Islet precursor cell (in vitro differentiated cells): ENCODE measurements around the gene LPCAT2.

Experiments
- DNase-seq: peaks from one replicate; pipeline ENCODE4 v3.0.0-alpha.2; 2018

Gene LPCAT2

DNA sequence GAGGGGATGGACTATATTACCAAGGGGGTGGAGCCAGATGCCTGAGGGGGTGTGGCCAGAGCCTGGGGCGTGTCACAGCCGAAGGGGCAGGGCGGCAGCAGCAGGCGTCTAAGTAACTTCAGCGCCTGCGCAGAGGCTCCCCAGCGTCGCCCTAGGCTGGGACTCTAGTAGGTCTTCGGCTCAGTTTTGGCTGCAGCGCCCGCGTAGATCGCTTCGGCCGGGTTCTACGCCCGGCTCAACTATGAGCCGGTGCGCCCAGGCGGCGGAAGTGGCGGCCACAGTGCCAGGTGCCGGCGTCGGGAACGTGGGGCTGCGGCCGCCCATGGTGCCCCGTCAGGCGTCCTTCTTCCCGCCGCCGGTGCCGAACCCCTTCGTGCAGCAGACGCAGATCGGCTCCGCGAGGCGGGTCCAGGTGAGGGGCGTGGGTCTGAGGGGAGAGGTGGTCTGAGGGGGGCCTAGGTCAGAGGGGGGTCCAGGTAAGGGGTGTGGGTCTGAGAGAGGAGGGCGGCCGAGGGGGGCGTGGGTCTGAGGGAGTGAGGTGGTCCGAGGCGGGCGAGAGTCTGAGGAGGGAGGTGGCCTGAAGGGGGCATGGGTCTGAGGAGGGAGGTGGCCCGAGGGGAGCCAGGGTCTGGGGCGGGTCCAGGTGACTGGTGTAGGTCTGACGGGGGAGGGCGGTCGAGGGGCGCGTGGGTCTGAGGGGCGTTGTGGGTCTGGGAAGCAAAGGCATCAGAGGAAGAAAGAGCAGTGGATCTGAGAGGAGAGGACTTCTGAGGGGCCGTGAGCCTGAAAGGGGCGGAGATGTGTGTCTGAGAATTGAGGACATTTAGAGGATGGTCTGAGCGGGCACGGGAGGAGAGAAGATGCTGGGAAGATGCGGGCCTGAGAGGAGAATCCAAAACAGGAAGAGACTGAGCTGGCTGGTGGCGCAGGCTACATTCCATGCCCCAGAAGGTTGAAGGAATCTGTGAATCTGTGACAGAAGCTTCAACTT lies at the start of gene LPCAT2:
TSS of gene LPCAT2 (plus strand) at position 132 of the 991 bp plus-strand sequence. CDS start at position 242, 110 bp downstream.
- peak; percentile 96 for DNase-seq

DNA sequence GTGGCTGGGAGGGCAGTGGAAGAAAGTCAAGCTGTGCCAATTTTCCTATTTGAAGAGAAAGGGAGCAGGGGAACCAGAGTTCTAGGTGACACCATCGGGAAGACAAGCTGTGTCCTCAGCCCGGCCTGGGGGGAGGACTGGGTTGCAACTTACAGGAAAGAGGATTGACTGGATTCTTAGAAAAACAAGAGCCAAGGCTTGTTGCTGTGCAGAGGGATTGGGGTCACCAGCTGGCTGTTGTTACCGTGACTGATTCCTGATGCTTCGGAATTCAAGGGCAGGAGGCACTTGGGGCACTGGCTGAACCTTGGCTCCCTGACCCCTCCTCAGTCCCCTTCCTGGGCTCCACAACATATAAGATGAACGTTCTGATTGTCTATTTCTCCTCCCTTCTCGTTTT lies 46.6 kb upstream of the LPCAT2 start:
- peak; percentile 47 for DNase-seq

DNA sequence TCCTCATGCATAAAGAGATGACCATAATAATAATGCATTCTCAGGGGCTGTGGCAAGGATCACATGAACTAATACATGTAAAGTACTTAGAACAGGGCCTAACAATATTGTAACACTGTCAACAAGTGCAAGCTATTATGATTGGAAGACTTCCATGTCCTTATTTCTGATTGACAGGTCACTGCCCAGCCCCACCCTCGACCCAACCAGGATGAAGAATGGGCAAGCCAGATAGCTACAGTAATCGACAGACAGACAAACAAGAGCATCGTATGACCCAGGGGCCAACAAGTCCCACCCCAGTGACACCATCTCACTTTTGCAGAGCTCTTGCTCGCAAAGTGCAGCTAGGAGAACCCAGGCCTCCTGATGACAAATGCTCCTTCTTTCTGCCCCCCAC lies 44.5 kb upstream of the LPCAT2 start:
- DNase-seq, result no peak

DNA sequence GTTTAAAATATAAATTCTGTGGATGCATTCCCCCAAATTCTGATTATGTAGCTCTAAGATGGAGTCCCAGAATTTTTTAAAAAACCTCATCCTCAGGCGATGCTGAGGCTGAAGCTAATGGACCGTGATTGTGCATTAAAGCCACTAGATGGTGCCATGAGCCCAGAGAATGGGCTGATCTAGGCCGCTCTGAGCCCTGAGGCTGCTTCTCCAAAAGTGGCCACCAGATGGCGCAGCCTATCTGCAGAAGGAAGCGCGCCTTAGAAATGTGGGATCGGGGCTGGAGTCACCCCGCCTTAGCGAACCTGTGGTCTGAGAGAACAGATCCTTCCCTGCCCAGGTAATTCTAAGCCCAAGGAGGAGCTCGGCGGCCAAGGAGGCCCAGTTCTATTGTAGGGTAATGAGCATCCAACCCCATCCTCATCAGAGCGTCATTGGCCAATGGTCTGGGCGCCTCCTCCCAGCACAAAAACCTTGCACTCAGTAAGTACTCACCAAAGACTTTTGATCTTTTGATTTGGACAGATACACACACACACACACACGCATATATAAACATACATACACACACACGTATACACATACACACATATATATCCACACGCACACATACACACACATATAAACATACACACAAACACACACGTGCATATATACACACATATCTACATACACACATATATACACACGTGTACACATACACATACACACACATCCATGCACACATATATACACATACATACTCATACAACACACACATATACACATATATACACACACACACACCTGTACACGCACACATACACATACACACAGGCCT lies 43.6 kb upstream of the LPCAT2 start:
- peak; percentile 88 for DNase-seq

- DNase-seq, result no peak
Observed at GRCh38 chr16:55466209-55466608, 42.7 kb upstream of the LPCAT2 start.

- DNase-seq, result no peak
Observed at GRCh38 chr16:55467898-55468297, 41.0 kb upstream of the LPCAT2 start.

DNA sequence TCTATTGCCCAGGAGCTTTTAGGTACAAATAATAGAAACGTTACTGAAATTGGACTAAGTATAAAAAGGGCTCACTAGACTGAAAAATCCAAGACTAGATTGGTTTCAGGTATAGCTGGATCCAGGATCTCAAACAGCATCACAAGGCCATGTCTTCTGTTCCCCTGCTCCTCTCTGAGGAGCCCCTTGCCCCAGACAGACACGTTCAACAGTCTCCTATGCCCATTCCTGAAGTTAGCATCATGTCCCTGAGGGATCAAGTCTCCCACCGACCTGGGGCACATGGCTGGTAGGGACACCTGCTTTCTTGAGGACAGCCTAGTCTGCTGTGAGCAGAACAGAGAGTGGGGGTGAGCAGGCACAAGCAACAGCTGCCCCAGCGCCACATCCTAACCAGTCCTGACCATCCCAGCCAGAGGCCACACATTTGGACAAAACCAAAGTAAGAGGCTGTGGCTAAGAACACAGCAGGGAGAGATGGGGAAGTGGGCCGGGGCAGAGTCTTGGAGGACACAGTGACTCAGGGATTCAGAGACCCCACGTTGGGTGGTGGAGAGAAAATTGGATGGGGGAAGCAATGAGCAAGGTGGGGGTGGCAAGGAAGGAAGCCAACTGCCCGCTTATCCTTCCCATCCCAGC lies 40.4 kb upstream of the LPCAT2 start:
- DNase-seq, result no peak

- no peak for DNase-seq
Observed at GRCh38 chr16:55469821-55470532, 38.9 kb upstream of the LPCAT2 start.

- peak; percentile 76 for DNase-seq
Observed at GRCh38 chr16:55470533-55471371, 38.1 kb upstream of the LPCAT2 start.

DNA sequence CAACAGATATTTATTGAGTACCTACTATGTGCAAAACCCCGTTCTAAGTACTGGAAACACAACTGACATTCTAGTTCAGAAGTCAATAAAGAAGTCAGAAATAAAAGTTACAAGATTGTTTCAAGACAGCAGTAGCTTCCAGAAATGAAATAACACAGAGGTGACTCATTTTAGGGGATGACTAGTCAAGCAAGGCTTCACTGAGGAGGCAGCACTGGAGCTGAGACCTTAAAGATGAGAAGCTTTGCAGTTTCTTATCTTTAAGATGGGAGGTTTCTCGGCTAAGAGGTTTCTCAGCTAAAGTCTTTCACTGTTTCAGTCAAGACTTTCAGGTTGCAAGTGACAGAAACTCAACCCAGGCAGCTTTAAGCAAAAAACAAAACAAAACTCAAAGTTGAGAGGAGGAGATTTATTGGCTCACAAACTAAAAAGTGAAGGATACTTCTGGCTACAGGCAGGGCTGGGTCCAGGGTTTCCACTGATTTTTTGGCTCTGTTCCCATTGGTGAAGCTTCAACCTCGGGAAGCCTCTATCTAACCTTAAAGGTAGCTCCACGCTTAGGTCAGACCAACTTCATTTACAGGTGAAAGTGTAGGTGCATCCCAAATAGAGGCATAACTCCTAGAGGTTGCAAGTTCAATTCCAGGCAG lies 37.3 kb upstream of the LPCAT2 start:
- peak; percentile 71 for DNase-seq

DNA sequence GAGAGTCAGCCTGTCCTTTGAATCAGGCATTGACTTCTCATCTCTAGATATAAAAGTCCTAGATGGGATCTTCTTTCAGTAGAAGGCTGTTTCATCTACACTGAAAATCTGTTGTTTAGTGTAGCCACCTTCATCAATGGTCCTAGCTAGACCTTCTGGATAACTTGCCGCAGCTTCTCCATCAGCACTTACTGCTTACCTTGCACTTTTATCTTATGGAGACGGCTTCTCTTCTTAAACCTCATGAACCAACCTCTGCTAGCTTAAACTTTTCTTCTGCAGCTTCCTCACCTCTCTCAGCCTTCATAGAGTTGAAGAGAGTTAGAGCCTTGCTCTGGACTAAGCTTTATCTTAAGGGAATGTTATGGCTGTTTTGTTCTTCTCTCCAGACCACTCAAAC lies 35.3 kb upstream of the LPCAT2 start:
- DNase-seq, result no peak

GRCh38 chr16:55474821-55475220 lies 34.1 kb upstream of the LPCAT2 start:
- no peak for DNase-seq

- peak; percentile 61 for DNase-seq
Observed at GRCh38 chr16:55475919-55476318, 33.0 kb upstream of the LPCAT2 start.

- no peak for DNase-seq
Observed at GRCh38 chr16:55476625-55477533, 32.0 kb upstream of the LPCAT2 start.

GRCh38 chr16:55477736-55478135 lies 31.1 kb upstream of the LPCAT2 start:
- no peak for DNase-seq

DNA sequence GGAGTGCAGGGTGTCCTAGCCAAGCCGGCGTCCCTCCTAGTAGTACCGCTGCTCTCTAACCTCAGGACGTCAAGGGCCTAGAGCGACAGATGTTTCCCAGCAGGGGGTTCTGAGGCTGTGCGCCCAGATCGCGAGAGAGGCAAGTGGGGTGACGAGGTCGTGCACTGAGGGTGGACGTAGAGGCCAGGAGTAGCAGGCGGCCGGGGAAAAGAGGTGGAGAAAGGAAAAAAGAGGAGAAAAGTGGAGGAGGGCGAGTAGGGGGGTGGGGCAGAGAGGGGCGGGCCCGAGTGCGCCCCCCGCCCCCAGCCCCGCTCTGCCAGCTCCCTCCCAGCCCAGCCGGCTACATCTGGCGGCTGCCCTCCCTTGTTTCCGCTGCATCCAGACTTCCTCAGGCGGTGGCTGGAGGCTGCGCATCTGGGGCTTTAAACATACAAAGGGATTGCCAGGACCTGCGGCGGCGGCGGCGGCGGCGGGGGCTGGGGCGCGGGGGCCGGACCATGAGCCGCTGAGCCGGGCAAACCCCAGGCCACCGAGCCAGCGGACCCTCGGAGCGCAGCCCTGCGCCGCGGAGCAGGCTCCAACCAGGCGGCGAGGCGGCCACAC lies 29.9 kb upstream of the LPCAT2 start, which contains the start of gene MMP2:
TSS of gene MMP2 (plus strand) at position 372 of the 603 bp plus-strand sequence. CDS start 282 bp downstream, outside the sequence.
- DNase-seq, result peak; percentile 95

DNA sequence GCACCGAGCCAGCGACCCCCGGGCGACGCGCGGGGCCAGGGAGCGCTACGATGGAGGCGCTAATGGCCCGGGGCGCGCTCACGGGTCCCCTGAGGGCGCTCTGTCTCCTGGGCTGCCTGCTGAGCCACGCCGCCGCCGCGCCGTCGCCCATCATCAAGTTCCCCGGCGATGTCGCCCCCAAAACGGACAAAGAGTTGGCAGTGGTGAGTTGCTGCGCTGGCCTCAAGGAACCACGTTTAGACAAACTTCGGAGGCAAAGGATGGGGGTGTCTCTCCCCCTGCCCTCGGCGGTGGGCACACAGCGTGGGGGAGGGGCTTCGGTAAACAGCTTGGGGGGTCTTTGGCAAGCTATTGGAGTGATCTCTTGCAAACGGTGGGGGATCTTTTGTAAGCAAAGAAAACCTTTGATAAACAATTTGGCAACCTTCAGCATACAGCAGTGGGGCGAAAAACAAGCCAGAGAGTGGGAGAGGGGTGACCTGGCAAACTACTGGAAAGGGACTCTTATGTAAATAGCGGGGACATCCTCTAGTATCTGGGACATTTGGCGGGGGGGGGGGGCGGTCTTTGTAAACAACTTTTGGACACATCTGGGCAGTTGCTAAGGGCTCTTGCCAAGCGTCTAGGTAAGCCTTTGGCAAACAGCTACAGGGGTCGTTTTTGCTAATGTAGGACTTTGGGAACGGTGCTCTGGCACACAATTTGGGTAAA lies 29.3 kb upstream of the LPCAT2 start:
- DNase-seq, result no peak

GRCh38 chr16:55480228-55480655 lies 28.6 kb upstream of the LPCAT2 start:
- peak; percentile 77 for DNase-seq

DNA sequence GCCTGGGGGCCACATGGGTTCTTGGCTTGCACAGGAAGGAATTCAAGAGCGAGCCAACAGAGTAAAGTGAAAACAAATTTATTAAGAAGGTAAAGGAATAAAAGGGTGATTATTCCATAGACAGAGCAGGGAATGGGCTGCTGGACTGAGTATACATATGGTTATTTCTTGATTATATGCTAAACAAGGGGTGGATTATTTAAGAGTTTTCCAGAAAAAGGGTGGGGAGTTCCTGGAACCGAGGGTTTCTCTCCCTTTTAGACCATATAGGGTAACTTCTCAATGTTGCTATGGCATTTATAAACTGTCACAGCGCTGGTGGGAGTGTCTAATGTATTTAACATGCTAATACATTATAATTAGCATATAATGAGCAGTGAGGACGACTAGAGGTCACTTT lies 27.8 kb upstream of the LPCAT2 start:
- DNase-seq, result no peak
